Measurements from ENCODE around the gene KCNQ5. TPM values are rescaled to one million over a fixed set of nuclear protein-coding genes. Genes with fewer than 3 reads are reported as not detected.

The KCNQ5 gene
- total RNA-seq, 4 donors from 2014 or later = 0.21 to 1.1 (median 0.59) TPM; not detected in 1

DNA sequence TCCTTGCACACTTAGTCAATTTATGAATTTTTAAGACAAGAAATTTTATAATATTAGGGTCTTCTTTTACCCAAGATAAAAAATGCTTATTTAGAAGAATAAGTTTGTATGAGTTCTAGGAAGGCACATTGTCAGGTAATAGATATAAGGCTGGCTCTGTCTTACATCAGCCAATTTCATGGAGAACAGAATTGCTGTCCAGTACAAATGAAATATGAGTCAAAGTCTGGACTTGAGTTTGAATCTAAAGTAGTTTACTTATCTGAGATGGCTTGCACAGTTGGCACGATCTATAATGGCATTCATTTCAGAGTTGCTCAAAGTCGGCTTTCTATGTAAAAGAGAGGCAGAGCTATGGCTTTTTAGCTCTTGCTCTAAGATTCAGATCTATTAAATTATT, 228.2 kb downstream of the KCNQ5 start:
- H3K27me3 ChIP-seq = no peaks in the 10 kb centered on the region
- DNase-seq (ENCODE audit: low spot score in 2 of 2) = no peak
- H3K9me3 ChIP-seq = no peaks in the 10 kb centered on the region
- no peak overlapping the region for H3K4me3 ChIP-seq
- no peak overlapping the region for H3K27ac ChIP-seq
- TF ChIP-seq EP300 (IDR thresholded peaks at IDR 0.05) (no peak), POLR2A (IDR thresholded peaks at IDR 0.05) (no peak), CTCF (IDR thresholded peaks at IDR 0.05) (no peak)
- no peaks in the 10 kb centered on the region for H3K36me3 ChIP-seq
- 77 to 80% methylated on average over 2 of the region's 2 CpGs for WGBS, 2 donors
- H3K4me1 ChIP-seq = no peaks in the 10 kb centered on the region

DNA sequence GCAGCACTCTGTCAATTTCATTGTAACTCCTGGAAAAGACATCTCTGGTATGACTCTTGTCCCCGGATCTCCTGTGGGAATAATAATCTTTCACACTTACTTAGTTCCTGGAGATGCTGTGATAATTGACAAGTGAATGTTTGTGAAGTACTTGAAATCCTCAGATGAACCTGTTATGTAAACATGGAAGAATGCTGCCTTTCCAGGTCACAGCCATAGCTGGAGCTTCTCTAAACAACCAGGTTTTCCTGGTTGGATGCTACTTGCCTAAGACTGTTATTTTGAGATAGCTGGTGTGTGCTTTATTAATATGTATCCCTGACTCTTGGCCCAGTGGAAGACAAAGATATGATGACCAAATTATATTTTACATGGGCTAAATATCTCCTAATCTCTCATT, 228.6 kb downstream of the KCNQ5 start:
- H3K27ac ChIP-seq = no peak overlapping the region
- 71 to 73% methylated on average over 1 of the region's 1 CpG for WGBS, 2 donors
- no peaks in the 10 kb centered on the region for H3K9me3 ChIP-seq
- H3K27me3 ChIP-seq = no peaks in the 10 kb centered on the region
- no peak for TF ChIP-seq POLR2A (IDR thresholded peaks at IDR 0.05)
- no peak for TF ChIP-seq CTCF (IDR thresholded peaks at IDR 0.05)
- TF ChIP-seq EP300 (IDR thresholded peaks at IDR 0.05) = no peak
- no peaks in the 10 kb centered on the region for H3K4me1 ChIP-seq
- no peaks in the 10 kb centered on the region for H3K36me3 ChIP-seq
- DNase-seq (ENCODE audit: low spot score in 2 of 2) = no peak
- H3K4me3 ChIP-seq = no peak overlapping the region

DNA sequence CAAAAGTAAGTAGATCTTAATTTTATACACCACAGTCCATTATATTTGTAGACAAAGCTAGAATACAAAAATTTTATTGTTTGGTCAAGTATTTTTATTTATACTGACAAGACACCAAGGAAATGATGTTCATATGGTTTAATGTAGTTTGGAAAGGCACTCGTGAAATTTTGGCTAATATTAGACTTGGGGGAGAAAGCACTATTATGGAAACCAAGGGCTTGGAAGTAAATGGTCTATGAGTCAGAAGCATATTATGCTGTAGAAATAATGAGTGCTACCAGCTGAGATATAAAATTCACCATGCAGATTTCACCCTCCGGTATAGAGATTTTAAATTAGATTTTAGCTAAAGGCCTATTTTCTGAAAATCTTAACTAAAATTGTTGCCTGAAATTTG, 233.6 kb downstream of the KCNQ5 start:
- no peaks in the 10 kb centered on the region for H3K27me3 ChIP-seq
- no peak for TF ChIP-seq CTCF (IDR thresholded peaks at IDR 0.05)
- no peaks in the 10 kb centered on the region for H3K9me3 ChIP-seq
- H3K4me1 ChIP-seq = no peaks in the 10 kb centered on the region
- no peaks in the 10 kb centered on the region for H3K36me3 ChIP-seq
- no peak overlapping the region for H3K27ac ChIP-seq
- no peak overlapping the region for H3K4me3 ChIP-seq
- WGBS, 2 donors = 61 to 68% methylated on average over 2 of the region's 2 CpGs
- no peak for DNase-seq (ENCODE audit: low spot score in 2 of 2)

GRCh38 chr6:72856801-72857200, 234.9 kb downstream of the KCNQ5 start:
- H3K9me3 ChIP-seq = no peaks in the 10 kb centered on the region
- no peaks in the 10 kb centered on the region for H3K36me3 ChIP-seq
- H3K4me3 ChIP-seq = no peak overlapping the region
- TF ChIP-seq POLR2A (IDR thresholded peaks at IDR 0.05) (no peak), EP300 (IDR thresholded peaks at IDR 0.05) (no peak), CTCF (IDR thresholded peaks at IDR 0.05) (no peak)
- DNase-seq (ENCODE audit: low spot score in 2 of 2) = no peak
- H3K27me3 ChIP-seq = no peaks in the 10 kb centered on the region
- peaks cover 0 to 7% (median 3%) of the 10 kb centered on the region in 4 donors for H3K4me1 ChIP-seq
- 81 to 90% methylated on average over 3 of the region's 3 CpGs for whole genome bisulfite sequencing, 2 donors
- H3K27ac ChIP-seq = no peak overlapping the region

GRCh38 chr6:72857791-72858585, 236.1 kb downstream of the KCNQ5 start:
- no peaks in the 10 kb centered on the region for H3K27me3 ChIP-seq
- H3K36me3 ChIP-seq = no peaks in the 10 kb centered on the region
- no peak for DNase-seq (ENCODE audit: low spot score in 2 of 2)
- peaks cover 0 to 19% (median 8%) of the 10 kb centered on the region in 4 donors for H3K4me1 ChIP-seq
- TF ChIP-seq CTCF (IDR thresholded peaks at IDR 0.05) (no peak), EP300 (IDR thresholded peaks at IDR 0.05) (no peak), POLR2A (IDR thresholded peaks at IDR 0.05) (no peak)
- no peaks in the 10 kb centered on the region for H3K9me3 ChIP-seq
- WGBS, 2 donors = 78 to 80% methylated on average over 4 of the region's 4 CpGs
- H3K4me3 ChIP-seq = no peak overlapping the region
- H3K27ac ChIP-seq = no peak overlapping the region
